Measurements from ENCODE around the gene TRIM62. TPM values are rescaled to one million over a fixed set of nuclear protein-coding genes. Genes with fewer than 3 reads are reported as not detected.

TRIM62 gene
- total and polyA plus RNA-seq, 3 donors from 2014 or later, result 6.0 to 8.8 (median 6.2) TPM

- Histone ChIP-seq H3K4me3 (no peak overlapping the region), H3K9me3 (no peaks in the 10 kb centered on the region), H3K4me1 (peaks cover 5% of the 10 kb centered on the region), H3K27ac (peak overlapping the region in 1 of 2 donors; percentile 2), H3K36me3 (ENCODE audit: low read depth, missing control alignments) (no peaks in the 10 kb centered on the region), H3K27me3 (no peaks in the 10 kb centered on the region)
- 41 to 42% methylated on average over 8 of the region's 8 CpGs for WGBS, 2 donors
- no peak for TF ChIP-seq POLR2A (IDR thresholded peaks at IDR 0.05)
- TF ChIP-seq, protein P1, sequence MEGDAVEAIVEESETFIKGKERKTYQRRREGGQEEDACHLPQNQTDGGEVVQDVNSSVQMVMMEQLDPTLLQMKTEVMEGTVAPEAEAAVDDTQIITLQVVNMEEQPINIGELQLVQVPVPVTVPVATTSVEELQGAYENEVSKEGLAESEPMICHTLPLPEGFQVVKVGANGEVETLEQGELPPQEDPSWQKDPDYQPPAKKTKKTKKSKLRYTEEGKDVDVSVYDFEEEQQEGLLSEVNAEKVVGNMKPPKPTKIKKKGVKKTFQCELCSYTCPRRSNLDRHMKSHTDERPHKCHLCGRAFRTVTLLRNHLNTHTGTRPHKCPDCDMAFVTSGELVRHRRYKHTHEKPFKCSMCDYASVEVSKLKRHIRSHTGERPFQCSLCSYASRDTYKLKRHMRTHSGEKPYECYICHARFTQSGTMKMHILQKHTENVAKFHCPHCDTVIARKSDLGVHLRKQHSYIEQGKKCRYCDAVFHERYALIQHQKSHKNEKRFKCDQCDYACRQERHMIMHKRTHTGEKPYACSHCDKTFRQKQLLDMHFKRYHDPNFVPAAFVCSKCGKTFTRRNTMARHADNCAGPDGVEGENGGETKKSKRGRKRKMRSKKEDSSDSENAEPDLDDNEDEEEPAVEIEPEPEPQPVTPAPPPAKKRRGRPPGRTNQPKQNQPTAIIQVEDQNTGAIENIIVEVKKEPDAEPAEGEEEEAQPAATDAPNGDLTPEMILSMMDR (IDR thresholded peaks at IDR 0.05), result no peak
- no peak for DNase-seq
- intact Hi-C loops (cut with DNase I; ENCODE audit: low total_unique reads), result no loop called here
These were observed 1.1 kb upstream of the TRIM62 start for GRCh38 chr1:33182896-33183295.

DNA sequence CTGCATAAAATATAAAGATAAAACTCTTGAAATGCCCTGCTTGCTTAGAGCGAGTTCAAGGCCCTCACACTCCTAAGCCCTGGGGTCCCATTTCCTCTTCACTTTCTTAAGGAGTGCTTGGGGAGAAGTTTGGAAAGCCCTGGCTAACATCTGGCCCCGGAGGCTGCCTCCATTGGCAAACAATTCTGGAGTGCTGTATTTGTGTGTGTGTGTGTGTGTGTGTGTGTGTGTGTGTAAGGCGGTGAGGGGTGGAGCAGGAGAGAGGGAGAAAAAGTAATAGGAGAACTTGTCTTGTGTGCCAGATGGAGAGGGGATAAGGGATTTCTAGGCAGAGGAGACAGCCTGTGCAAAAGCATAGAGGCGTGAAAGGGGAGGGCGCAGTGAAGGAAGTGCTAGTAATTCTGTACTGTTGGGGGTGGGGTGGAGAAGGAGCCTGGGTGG lies 578 bp upstream of the TRIM62 start:
- H3K36me3 ChIP-seq (ENCODE audit: low read depth, missing control alignments), result no peaks in the 10 kb centered on the region
- peaks cover 5% of the 10 kb centered on the region for H3K4me1 ChIP-seq
- WGBS, 2 donors, result 13 to 14% methylated on average over 5 of the region's 5 CpGs
- no peak for TF ChIP-seq POLR2A (IDR thresholded peaks at IDR 0.05)
- TF ChIP-seq, protein P1 (IDR thresholded peaks at IDR 0.05), result no peak
- intact Hi-C loops (cut with DNase I; ENCODE audit: low total_unique reads), result no loop called here
- H3K27me3 ChIP-seq, result no peaks in the 10 kb centered on the region
- no peaks in the 10 kb centered on the region for H3K9me3 ChIP-seq
- peak overlapping the region in 1 of 2 donors; percentile 64 for H3K4me3 ChIP-seq
- peak overlapping the region in 1 of 2 donors; percentile 2 for H3K27ac ChIP-seq
- DNase-seq, result peak; percentile 63

GRCh38 chr1:33180911-33181890 lies 642 bp downstream of the TRIM62 start:
- intact Hi-C loops (cut with DNase I; ENCODE audit: low total_unique reads), result no loop called here
- no peaks in the 10 kb centered on the region for H3K9me3 ChIP-seq
- no peaks in the 10 kb centered on the region for H3K36me3 ChIP-seq (ENCODE audit: low read depth, missing control alignments)
- no peak for TF ChIP-seq POLR2A (IDR thresholded peaks at IDR 0.05)
- TF ChIP-seq, protein P1 (IDR thresholded peaks at IDR 0.05), result no peak
- 0 to 1% methylated on average over 29 to 86 of the region's 90 CpGs for WGBS, 2 donors
- no peaks in the 10 kb centered on the region for H3K27me3 ChIP-seq
- H3K4me3 ChIP-seq, result peak overlapping the region; percentile 64 to 67
- H3K27ac ChIP-seq, result peak overlapping the region; percentile 9 to 79
- H3K4me1 ChIP-seq, result peaks cover 5% of the 10 kb centered on the region
- DNase-seq, result peak; percentile 52

- intact Hi-C loops (cut with DNase I; ENCODE audit: low total_unique reads), result no loop called here
- Histone ChIP-seq H3K27me3 (no peaks in the 10 kb centered on the region), H3K9me3 (no peaks in the 10 kb centered on the region), H3K27ac (no peak overlapping the region), H3K4me1 (peaks cover 5% of the 10 kb centered on the region), H3K4me3 (peak overlapping the region; percentile 64 to 67), H3K36me3 (ENCODE audit: low read depth, missing control alignments) (no peaks in the 10 kb centered on the region)
- 6 to 8% methylated on average over 27 to 28 of the region's 28 CpGs for WGBS, 2 donors
- DNase-seq, result peak; percentile 94
- TF ChIP-seq, protein P1 (IDR thresholded peaks at IDR 0.05), result no peak
- TF ChIP-seq POLR2A (IDR thresholded peaks at IDR 0.05), result no peak
These were observed 1.5 kb downstream of the TRIM62 start for GRCh38 chr1:33180226-33180910.

All from testis (tissue), 3 donors.